H9 (cell line): ENCODE results near the gene TMEM163. TPM values are rescaled to one million over a fixed set of nuclear protein-coding genes. Genes with fewer than 3 reads are reported as not detected.

Experiments
- DNase-seq: peaks from one replicate; pipeline ENCODE4 v3.0.0-alpha.2; 2017
- H2AFZ ChIP-seq: one replicate; pipeline ENCODE4 v1.6.1; 2013; ENCODE audit warnings: mild to moderate bottlenecking, low read length, control low read depth, moderate library complexity
- H2AK5ac ChIP-seq: 2 replicates; pipeline ENCODE4 v1.6.1; 2013; ENCODE audit warnings: low read length, control low read depth, mixed read lengths; ENCODE audit not compliant: insufficient read length
- H2BK120ac ChIP-seq: one replicate; pipeline ENCODE4 v1.6.1; 2013; ENCODE audit warnings: low read depth, mild to moderate bottlenecking, low read length, control low read depth, inconsistent platforms; ENCODE audit not compliant: poor library complexity, severe bottlenecking
- H2BK12ac ChIP-seq: 2 replicates; pipeline ENCODE4 v1.6.1; 2013; ENCODE audit warnings: low read length, control low read depth, mixed read lengths, low read depth; ENCODE audit not compliant: insufficient read length
- H2BK15ac ChIP-seq: 2 replicates; pipeline ENCODE4 v1.6.1; 2013; ENCODE audit warnings: low read depth, low read length, control low read depth
- H2BK20ac ChIP-seq: one replicate; pipeline ENCODE4 v1.6.1; 2013; ENCODE audit warnings: low read depth, mild to moderate bottlenecking, low read length, control low read depth, inconsistent platforms; ENCODE audit not compliant: poor library complexity, severe bottlenecking
- H2BK5ac ChIP-seq: 2 replicates; pipeline ENCODE4 v1.6.1; 2013; ENCODE audit warnings: low read length, control low read depth, mixed read lengths; ENCODE audit not compliant: insufficient read length
- H3K14ac ChIP-seq: 2 replicates; pipeline ENCODE4 v1.6.1; 2013; ENCODE audit warnings: low read length, control low read depth; ENCODE audit not compliant: insufficient read depth
- H3K18ac ChIP-seq: 2 replicates; pipeline ENCODE4 v1.6.1; 2013; ENCODE audit warnings: low read depth, mild to moderate bottlenecking, mixed read lengths, low read length, control low read depth; ENCODE audit not compliant: insufficient read length
- H3K23ac ChIP-seq: 2 replicates; pipeline ENCODE4 v1.6.1; 2013; ENCODE audit warnings: low read length, control low read depth, mixed read lengths, low read depth; ENCODE audit not compliant: insufficient read length
- H3K23me2 ChIP-seq: 2 replicates; pipeline ENCODE4 v1.6.1; 2013; ENCODE audit warnings: low read depth, mild to moderate bottlenecking, mixed read lengths, low read length, control low read depth; ENCODE audit not compliant: insufficient read length, poor library complexity, severe bottlenecking
- H3K27ac ChIP-seq: 2 replicates; pipeline ENCODE4 v1.5.1; 2013; ENCODE audit warnings: low read length, control low read depth, mixed read lengths, low read depth; ENCODE audit not compliant: insufficient read length
- H3K27me3 ChIP-seq: 2 replicates; pipeline ENCODE4 v1.6.1; 2013; ENCODE audit warnings: low read length, control low read depth, inconsistent platforms; ENCODE audit not compliant: insufficient read depth
- H3K4ac ChIP-seq: 2 replicates; pipeline ENCODE4 v1.6.1; 2013; ENCODE audit warnings: low read depth, mild to moderate bottlenecking, control low read depth, inconsistent platforms, low read length, moderate library complexity
- H3K4me1 ChIP-seq: 2 replicates; pipeline ENCODE4 v1.6.1; 2013; ENCODE audit warnings: low read length, control low read depth, inconsistent platforms; ENCODE audit not compliant: insufficient read depth
- H3K4me2 ChIP-seq: 2 replicates; pipeline ENCODE4 v1.6.1; 2013; ENCODE audit warnings: low read length, control low read depth, mixed read lengths; ENCODE audit not compliant: insufficient read length, insufficient read depth
- H3K56ac ChIP-seq: 2 replicates; pipeline ENCODE4 v1.6.1; 2013; ENCODE audit warnings: low read depth, mild to moderate bottlenecking, mixed read lengths, low read length, control low read depth; ENCODE audit not compliant: insufficient read length
- H3K79me1 ChIP-seq: 2 replicates; pipeline ENCODE4 v1.6.1; 2013; ENCODE audit warnings: low read depth, mild to moderate bottlenecking, moderate library complexity, low read length, control low read depth, inconsistent platforms; ENCODE audit not compliant: insufficient read depth, poor library complexity, severe bottlenecking
- H3K79me2 ChIP-seq: 2 replicates; pipeline ENCODE4 v1.6.1; 2013; ENCODE audit warnings: low read length, control low read depth, inconsistent platforms; ENCODE audit not compliant: insufficient read depth
- H3K9ac ChIP-seq: 2 replicates; pipeline ENCODE4 v1.6.1; 2013; ENCODE audit warnings: low read length, control low read depth, mixed read lengths; ENCODE audit not compliant: insufficient read length; ENCODE audit errors: extremely low read depth
- H3K9me3 ChIP-seq: one replicate; pipeline ENCODE4 v1.6.1; 2013; ENCODE audit warnings: low read depth, low read length, inconsistent platforms; ENCODE audit not compliant: control insufficient read depth
- H3T11ph ChIP-seq: one replicate; pipeline ENCODE4 v1.6.1; 2013; ENCODE audit warnings: mild to moderate bottlenecking, low read length, control low read depth, inconsistent platforms
- H4K20me1 ChIP-seq: one replicate; pipeline ENCODE4 v1.6.1; 2013; ENCODE audit not compliant: control insufficient read depth, insufficient read length, insufficient read depth
- H4K5ac ChIP-seq: 2 replicates; pipeline ENCODE4 v1.6.1; 2013; ENCODE audit warnings: low read depth, mild to moderate bottlenecking, mixed read lengths, low read length, control low read depth; ENCODE audit not compliant: insufficient read length
- H4K8ac ChIP-seq: replicated peaks from 2 replicates; pipeline ENCODE4 v1.6.1; 2013; ENCODE audit warnings: low read length, control low read depth, mixed read lengths, low read depth; ENCODE audit not compliant: insufficient read length
- H4K91ac ChIP-seq: 2 replicates; pipeline ENCODE4 v1.6.1; 2013; ENCODE audit warnings: low read depth, mild to moderate bottlenecking, moderate library complexity, mixed read lengths, low read length, control low read depth; ENCODE audit not compliant: insufficient read length
- H3K27ac Mint-ChIP-seq, 3 experiments: 2 replicates in 2 of 3; 3 replicates in 1 of 3; pipeline ENCODE4 v1.8.0; 2020 to 2021; ENCODE audit warnings: mixed read lengths in 3 of 3, mild to moderate bottlenecking in 1 of 3, moderate library complexity in 1 of 3
- H3K27me3 Mint-ChIP-seq: 2 replicates; pipeline ENCODE4 v1.8.0; 2021; ENCODE audit warnings: low read depth, mild to moderate bottlenecking, moderate library complexity, mixed read lengths
- H3K36me3 Mint-ChIP-seq, 3 experiments: 2 replicates in 2 of 3; 3 replicates in 1 of 3; pipeline ENCODE4 v1.8.0; 2020 to 2021; ENCODE audit warnings: low read depth in 3 of 3, mixed read lengths in 3 of 3; ENCODE audit not compliant: insufficient read depth in 1 of 3
- H3K4me1 Mint-ChIP-seq, 2 experiments: 2 replicates each; pipeline ENCODE4 v1.8.0; 2020; ENCODE audit warnings: mixed read lengths in 2 of 2
- H3K4me3 Mint-ChIP-seq, 2 experiments: 2 replicates in 1 of 2; 3 replicates in 1 of 2; pipeline ENCODE4 v1.8.0; 2020 to 2021; ENCODE audit warnings: mild to moderate bottlenecking in 2 of 2, mixed read lengths in 2 of 2, moderate library complexity in 1 of 2
- H3K9me3 Mint-ChIP-seq, 2 experiments: 2 replicates in 1 of 2; 3 replicates in 1 of 2; pipeline ENCODE4 v1.8.0; 2020; ENCODE audit warnings: mild to moderate bottlenecking in 2 of 2, mixed read lengths in 2 of 2, moderate library complexity in 1 of 2
- WGBS: extraction: QIAGEN DNeasy Blood & Tissue Kit; methylation state at CpG from one replicate; pipeline ENCODE4 v1.1.7; 2013; ENCODE audit warnings: missing lambda C conversion rate, low lambda C conversion rate, mixed read lengths; ENCODE audit not compliant: insufficient read length; ENCODE audit errors: extremely low coverage; 5-methylcytosine and 5-hydroxymethylcytosine counted together
- total RNA-seq: library from RNA; stranded (reverse); gene quantifications from 2 replicates; pipeline ENCODE4 v1.2.1, GENCODE V29; 2021
- TF ChIP-seq, protein P1 (sequence below): fragments of 200-600 bp; sonication (generic); conservative IDR thresholded peaks from 3 replicates; pipeline ENCODE4 v1.8.0; 2021; ENCODE audit warnings: antibody characterized with exemption, mild to moderate bottlenecking

Gene TMEM163
- total RNA-seq, 1 experiment from 2014 or later, result 0.39 TPM

DNA sequence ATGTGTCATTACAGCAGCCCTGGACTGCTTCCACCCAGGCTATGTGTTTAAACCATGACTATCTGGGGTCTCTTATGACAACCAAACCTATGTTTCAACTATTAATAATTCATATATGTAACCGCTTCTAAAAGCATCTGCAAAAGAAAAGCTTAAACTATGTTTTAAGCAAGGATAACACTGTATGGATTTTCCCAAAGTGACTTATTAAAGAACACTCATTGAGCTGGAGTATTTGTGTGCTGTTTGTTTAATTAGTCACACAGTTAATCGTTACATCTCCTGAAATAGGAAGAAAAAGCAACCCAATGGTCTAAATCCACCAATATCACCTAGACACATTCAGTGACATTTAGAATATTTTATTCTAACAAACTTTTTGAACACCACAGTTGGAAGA, 51.3 kb downstream of the TMEM163 start:
- Mint-ChIP-seq H3K27me3 (peaks cover 15% of the 10 kb centered on the region), H3K36me3 (no peaks in the 10 kb centered on the region; a peak in 1 of 7 replicates), H3K9me3 (no peaks in the 10 kb centered on the region; a peak in 1 of 5 replicates), H3K27ac (no peak overlapping the region), H3K4me1 (peaks cover 11 to 15% of the 10 kb centered on the region in 2 experiments), H3K4me3 (no peak overlapping the region)
- Histone ChIP-seq H3K4me2 (no peak overlapping the region), H4K5ac (no peak overlapping the region), H3K79me2 (no peaks in the 10 kb centered on the region; the same call in 1 of the 2 replicates), H3K4ac (no peak overlapping the region), H2AFZ (no peak overlapping the region), H3K56ac (no peak overlapping the region), H2AK5ac (no peak overlapping the region), H2BK20ac (no peak overlapping the region), H3K23ac (no peak overlapping the region), H2BK15ac (no peak overlapping the region), H3T11ph (no peak overlapping the region), H3K18ac (no peak overlapping the region), H3K14ac (no peak overlapping the region), H2BK120ac (no peak overlapping the region), H4K8ac (no peak overlapping the region), H2BK5ac (no peak overlapping the region), H3K27ac (no peak overlapping the region), H3K4me1 (peaks cover 3% of the 10 kb centered on the region; the same call in 1 of the 2 replicates), H4K20me1 (peaks cover 2% of the 10 kb centered on the region), H2BK12ac (no peak overlapping the region), H4K91ac (no peak overlapping the region), H3K27me3 (no peaks in the 10 kb centered on the region), H3K23me2 (no peaks in the 10 kb centered on the region), H3K9me3 (no peaks in the 10 kb centered on the region), H3K9ac (no peak overlapping the region), H3K79me1 (no peaks in the 10 kb centered on the region)
- TF ChIP-seq, protein P1, sequence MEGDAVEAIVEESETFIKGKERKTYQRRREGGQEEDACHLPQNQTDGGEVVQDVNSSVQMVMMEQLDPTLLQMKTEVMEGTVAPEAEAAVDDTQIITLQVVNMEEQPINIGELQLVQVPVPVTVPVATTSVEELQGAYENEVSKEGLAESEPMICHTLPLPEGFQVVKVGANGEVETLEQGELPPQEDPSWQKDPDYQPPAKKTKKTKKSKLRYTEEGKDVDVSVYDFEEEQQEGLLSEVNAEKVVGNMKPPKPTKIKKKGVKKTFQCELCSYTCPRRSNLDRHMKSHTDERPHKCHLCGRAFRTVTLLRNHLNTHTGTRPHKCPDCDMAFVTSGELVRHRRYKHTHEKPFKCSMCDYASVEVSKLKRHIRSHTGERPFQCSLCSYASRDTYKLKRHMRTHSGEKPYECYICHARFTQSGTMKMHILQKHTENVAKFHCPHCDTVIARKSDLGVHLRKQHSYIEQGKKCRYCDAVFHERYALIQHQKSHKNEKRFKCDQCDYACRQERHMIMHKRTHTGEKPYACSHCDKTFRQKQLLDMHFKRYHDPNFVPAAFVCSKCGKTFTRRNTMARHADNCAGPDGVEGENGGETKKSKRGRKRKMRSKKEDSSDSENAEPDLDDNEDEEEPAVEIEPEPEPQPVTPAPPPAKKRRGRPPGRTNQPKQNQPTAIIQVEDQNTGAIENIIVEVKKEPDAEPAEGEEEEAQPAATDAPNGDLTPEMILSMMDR, result no peak
- WGBS, result no CpG with 5 or more reads among the region's 2 CpGs
- DNase-seq, result no peak
